Osteoblast (primary cell): ENCODE results near the gene ZNF500. TPM values are rescaled to one million over a fixed set of nuclear protein-coding genes. Genes with fewer than 3 reads are reported as not detected.

Experiments used
- DNase-seq: peaks from one replicate; pipeline ENCODE4 v3.0.0; 2011; ENCODE audit warnings: low spot score, mixed read lengths; ENCODE audit not compliant: insufficient read length; ENCODE audit errors: missing footprints
- H2AFZ ChIP-seq: 2 replicates; pipeline ENCODE4 v1.6.0; 2011; ENCODE audit warnings: mild to moderate bottlenecking, low read length
- H3K27ac ChIP-seq: 2 replicates; pipeline ENCODE4 v1.5.1; 2011; ENCODE audit warnings: mild to moderate bottlenecking, low read depth, low read length, moderate library complexity
- H3K27me3 ChIP-seq: 2 replicates; pipeline ENCODE4 v1.6.0; 2012; ENCODE audit warnings: mild to moderate bottlenecking, control low read depth, inconsistent platforms, low read length, moderate library complexity; ENCODE audit not compliant: insufficient read depth
- H3K36me3 ChIP-seq: 2 replicates; pipeline ENCODE4 v1.5.1; 2011; ENCODE audit warnings: mild to moderate bottlenecking, low read length, control low read depth, moderate library complexity; ENCODE audit not compliant: insufficient read depth
- H3K4me1 ChIP-seq: 2 replicates; pipeline ENCODE4 v1.5.1; 2011; ENCODE audit warnings: mild to moderate bottlenecking, low read length, control low read depth, moderate library complexity; ENCODE audit not compliant: insufficient read depth
- H3K4me2 ChIP-seq: 2 replicates; pipeline ENCODE4 v1.6.0; 2011; ENCODE audit warnings: mild to moderate bottlenecking, low read length; ENCODE audit not compliant: insufficient read depth
- H3K4me3 ChIP-seq: fragments of 200-600 bp; sonication (generic); 3 replicates; pipeline ENCODE4 v1.5.1; 2012; ENCODE audit warnings: mild to moderate bottlenecking, low read length, inconsistent platforms; ENCODE audit not compliant: insufficient read depth
- H3K79me2 ChIP-seq: 2 replicates; pipeline ENCODE4 v1.6.0; 2012; ENCODE audit warnings: mild to moderate bottlenecking, low read length, control low read depth, inconsistent platforms; ENCODE audit not compliant: insufficient read depth
- H3K9me3 ChIP-seq: 2 replicates; pipeline ENCODE4 v1.5.1; 2011; ENCODE audit warnings: low read depth, low read length, control low read depth
- H4K20me1 ChIP-seq: 2 replicates; pipeline ENCODE4 v1.6.0; 2012; ENCODE audit warnings: mild to moderate bottlenecking, low read length, control low read depth; ENCODE audit not compliant: insufficient read depth
- CTCF ChIP-seq: IDR thresholded peaks from 2 replicates; pipeline ENCODE4 v1.5.1; 2011; ENCODE audit warnings: mild to moderate bottlenecking, low read depth, low read length, moderate library complexity; ENCODE audit errors: extremely low read depth
- total RNA-seq: library from RNA; depleted of rRNA; stranded (reverse); fragments of >200 nt; gene quantifications from 2 replicates; pipeline ENCODE4 v1.2.3, GENCODE V29; 2012

The ZNF500 gene
- total RNA-seq, 1 donor = 14.5 TPM

GRCh38 chr16:4724661-4725270 lies 42.2 kb downstream of the ZNF500 start:
- Histone ChIP-seq H3K36me3 (peaks cover 35% of the 10 kb centered on the region), H3K27ac (no peak overlapping the region)
- no peak for TF ChIP-seq CTCF

GRCh38 chr16:4723071-4723767 lies 43.7 kb downstream of the ZNF500 start:
- Histone ChIP-seq H3K27ac (no peak overlapping the region), H3K27me3 (no peaks in the 10 kb centered on the region), H3K4me3 (no peak overlapping the region), H4K20me1 (no peaks in the 10 kb centered on the region), H3K9me3 (no peaks in the 10 kb centered on the region), H3K4me1 (no peaks in the 10 kb centered on the region), H3K36me3 (peaks cover 24% of the 10 kb centered on the region), H2AFZ (no peak overlapping the region), H3K79me2 (no peaks in the 10 kb centered on the region), H3K4me2 (no peak overlapping the region)
- TF ChIP-seq CTCF = no peak
- DNase-seq = peak; percentile 5

More at GRCh38 chr16:4724661-4725270, 42.2 kb downstream of the ZNF500 start:
- Histone ChIP-seq H3K4me2 (no peak overlapping the region), H2AFZ (no peak overlapping the region), H4K20me1 (no peaks in the 10 kb centered on the region), H3K79me2 (peaks cover 3% of the 10 kb centered on the region), H3K27me3 (no peaks in the 10 kb centered on the region), H3K4me3 (no peak overlapping the region), H3K9me3 (no peaks in the 10 kb centered on the region), H3K4me1 (no peaks in the 10 kb centered on the region)
- DNase-seq = peak; percentile 18

GRCh38 chr16:4718466-4718865 lies 48.5 kb downstream of the ZNF500 start:
- Histone ChIP-seq H3K27me3 (no peaks in the 10 kb centered on the region), H3K4me2 (no peak overlapping the region), H2AFZ (no peak overlapping the region), H3K79me2 (no peaks in the 10 kb centered on the region), H3K27ac (no peak overlapping the region), H3K4me3 (no peak overlapping the region), H4K20me1 (no peaks in the 10 kb centered on the region), H3K9me3 (no peaks in the 10 kb centered on the region), H3K36me3 (peaks cover 20% of the 10 kb centered on the region), H3K4me1 (no peaks in the 10 kb centered on the region)
- no peak for DNase-seq
- TF ChIP-seq CTCF = no peak

GRCh38 chr16:4714996-4715395 lies 52.0 kb downstream of the ZNF500 start:
- Histone ChIP-seq H4K20me1 (no peaks in the 10 kb centered on the region), H3K9me3 (no peaks in the 10 kb centered on the region), H3K4me3 (no peak overlapping the region), H3K36me3 (peaks cover 31% of the 10 kb centered on the region), H2AFZ (no peak overlapping the region), H3K4me1 (no peaks in the 10 kb centered on the region), H3K4me2 (no peak overlapping the region), H3K27me3 (no peaks in the 10 kb centered on the region), H3K79me2 (no peaks in the 10 kb centered on the region), H3K27ac (no peak overlapping the region)
- no peak for DNase-seq
- no peak for TF ChIP-seq CTCF
